CD14-positive monocyte (primary cell): ENCODE results near the gene TMCC3. TPM values are rescaled to one million over a fixed set of nuclear protein-coding genes. Genes with fewer than 3 reads are reported as not detected.

Experiments
- DNase-seq, 3 donors: peaks; one replicate each; pipeline ENCODE4 v3.0.0-alpha.2; 2011 to 2022
- H2AFZ ChIP-seq: 2 replicates; pipeline ENCODE4 v1.6.0; 2012; ENCODE audit warnings: mild to moderate bottlenecking, low read depth, low read length, inconsistent platforms; ENCODE audit not compliant: insufficient read depth, poor library complexity, severe bottlenecking
- H3K27ac ChIP-seq, 2 donors: 1 replicate in 1 of 2; 2 replicates in 1 of 2; pipeline ENCODE4 v1.5.1; 2012 to 2013; ENCODE audit warnings: low read length in 2 of 2, control low read depth in 1 of 2, inconsistent platforms in 1 of 2, low read depth in 1 of 2, mild to moderate bottlenecking in 1 of 2
- H3K27me3 ChIP-seq, 2 donors: one replicate each; pipeline versions ENCODE4 v1.6.0 to v1.6.1; 2011 to 2013; ENCODE audit warnings: low read length in 2 of 2; ENCODE audit not compliant: control insufficient read depth in 2 of 2, insufficient read depth in 2 of 2
- H3K36me3 ChIP-seq, 2 donors: replicated peaks in 1 of 2; 1 replicate in 1 of 2; 2 replicates in 1 of 2; pipeline versions ENCODE4 v1.5.1 to v1.6.1; 2012 to 2013; ENCODE audit warnings: low read length in 2 of 2, control low read depth in 1 of 2, inconsistent platforms in 1 of 2, mild to moderate bottlenecking in 1 of 2; ENCODE audit not compliant: insufficient read depth in 2 of 2, control insufficient read depth in 1 of 2
- H3K4me1 ChIP-seq, 2 donors: 1 replicate in 1 of 2; 2 replicates in 1 of 2; pipeline versions ENCODE4 v1.5.1 to v1.6.1; 2012 to 2013; ENCODE audit warnings: low read length in 2 of 2, control low read depth in 1 of 2, inconsistent platforms in 1 of 2, mild to moderate bottlenecking in 1 of 2, moderate library complexity in 1 of 2; ENCODE audit not compliant: insufficient read depth in 2 of 2, control insufficient read depth in 1 of 2
- H3K4me2 ChIP-seq: replicated peaks from 2 replicates; pipeline ENCODE3; 2012; ENCODE audit warnings: low read length, moderate library complexity, mild to moderate bottlenecking; ENCODE audit not compliant: poor library complexity, severe bottlenecking; ENCODE audit errors: extremely low read depth
- H3K4me3 ChIP-seq, 3 experiments: fragments of 200-600 bp in 1 of 3; sonication (generic) in 1 of 3; replicated peaks in 1 of 3; 1 replicate in 2 of 3; 2 replicates in 1 of 3; pipeline ENCODE4 v1.5.1; 2011 to 2013; ENCODE audit warnings: low read length in 3 of 3, mild to moderate bottlenecking in 3 of 3, control low read depth in 2 of 3, low read depth in 2 of 3, inconsistent platforms in 1 of 3, moderate library complexity in 1 of 3
- H3K79me2 ChIP-seq: 2 replicates; pipeline ENCODE4 v1.6.0; 2012; ENCODE audit warnings: mild to moderate bottlenecking, control low read depth, inconsistent platforms, low read length, moderate library complexity; ENCODE audit not compliant: insufficient read depth
- H3K9ac ChIP-seq: 2 replicates; pipeline ENCODE4 v1.6.0; 2017; ENCODE audit warnings: low read length, mild to moderate bottlenecking; ENCODE audit not compliant: insufficient read depth, poor library complexity, severe bottlenecking
- H3K9me3 ChIP-seq, 2 donors: replicated peaks in 1 of 2; 1 replicate in 1 of 2; 2 replicates in 1 of 2; pipeline versions ENCODE4 v1.5.1 to v1.6.1; 2012 to 2013; ENCODE audit warnings: low read length in 2 of 2, control low read depth in 1 of 2; ENCODE audit not compliant: control insufficient read depth in 1 of 2, insufficient read depth in 1 of 2
- H4K20me1 ChIP-seq: 2 replicates; pipeline ENCODE4 v1.6.0; 2012; ENCODE audit warnings: mild to moderate bottlenecking, low read length, control low read depth, moderate library complexity; ENCODE audit not compliant: insufficient read depth
- H3K27ac Mint-ChIP-seq, 7 donors: one replicate each; pipeline ENCODE4 v1.8.0; 2020; ENCODE audit warnings: mild to moderate bottlenecking in 7 of 7, mixed read lengths in 7 of 7, moderate library complexity in 6 of 7, inconsistent platforms in 2 of 7
- H3K27me3 Mint-ChIP-seq, 3 donors: one replicate each; pipeline ENCODE4 v1.8.0; 2021 to 2022; ENCODE audit warnings: low read depth in 3 of 3, mild to moderate bottlenecking in 3 of 3, mixed read lengths in 3 of 3, moderate library complexity in 3 of 3, inconsistent platforms in 1 of 3
- H3K36me3 Mint-ChIP-seq, 2 donors: one replicate each; pipeline ENCODE4 v1.8.0; 2020; ENCODE audit warnings: mixed read lengths in 2 of 2, inconsistent platforms in 1 of 2, mild to moderate bottlenecking in 1 of 2
- H3K4me1 Mint-ChIP-seq: one replicate; pipeline ENCODE4 v1.8.0; 2020; ENCODE audit warnings: mild to moderate bottlenecking, mixed read lengths
- H3K4me3 Mint-ChIP-seq, 2 donors: one replicate each; pipeline ENCODE4 v1.8.0; 2020; ENCODE audit warnings: mild to moderate bottlenecking in 2 of 2, mixed read lengths in 2 of 2, moderate library complexity in 1 of 2
- H3K9me3 Mint-ChIP-seq, 7 donors: one replicate each; pipeline ENCODE4 v1.8.0; 2020 to 2022; ENCODE audit warnings: mixed read lengths in 7 of 7, mild to moderate bottlenecking in 6 of 7, moderate library complexity in 6 of 7, inconsistent platforms in 2 of 7
- WGBS: methylation state at CpG from one replicate; pipeline ENCODE4 v1.1.5; 2013; ENCODE audit warnings: missing lambda C conversion rate; ENCODE audit not compliant: insufficient coverage; 5-methylcytosine and 5-hydroxymethylcytosine counted together
- intact Hi-C, 2 donors: fragments of 100-400 bp; cut with micrococcal nuclease; formaldehyde crosslinking; loops; one replicate each; pipeline versions ENCODE4 v1.15.0 to v1.15.1; 2023
- polyA plus RNA-seq, 3 donors: library from polyadenylated mRNA; depleted of rRNA in 1 of 3; unstranded in 2 of 3; stranded (reverse) in 1 of 3; fragments of 300-500 nt in 2 of 3; fragments of >200 nt in 1 of 3; fragmentation: Illumina TruSeq in 2 of 3; gene quantifications; 1 replicate in 2 of 3; 2 replicates in 1 of 3; pipeline ENCODE4 v1.2.3, GENCODE V29; 2012 to 2021
- TF ChIP-seq, protein P1 (sequence below): fragments of 200-600 bp; IDR thresholded peaks from one replicate; pipeline ENCODE4 v1.8.0; 2022; ENCODE audit warnings: antibody characterized with exemption, mild to moderate bottlenecking

TMCC3 gene
- polyA plus RNA-seq, 3 donors = 3.4 to 14.7 (median 7.1) TPM

- peak overlapping the region; percentile 47 for H2AFZ ChIP-seq
- 59% methylated on average over 4 of the region's 7 CpGs for WGBS
- H3K27me3 Mint-ChIP-seq = no peaks in the 10 kb centered on the region
- no peaks in the 10 kb centered on the region for H3K27me3 ChIP-seq
- peaks cover 2% of the 10 kb centered on the region for H3K4me1 Mint-ChIP-seq
- H3K27ac Mint-ChIP-seq = no peak overlapping the region
- H3K36me3 Mint-ChIP-seq = no peaks in the 10 kb centered on the region
- no peaks in the 10 kb centered on the region for H3K9me3 ChIP-seq
- peak; percentile 65 to 86 (median 70) for DNase-seq
- H3K79me2 ChIP-seq = no peaks in the 10 kb centered on the region
- peaks cover 0 to 3% (median 0%) of the 10 kb centered on the region in 7 donors for H3K9me3 Mint-ChIP-seq
- intact Hi-C loops = no loop called here
- H3K36me3 ChIP-seq = no peaks in the 10 kb centered on the region
- H3K9ac ChIP-seq = no peak overlapping the region
- H3K4me2 ChIP-seq = peak overlapping the region; percentile 57
- no peaks in the 10 kb centered on the region for H4K20me1 ChIP-seq
- H3K4me3 ChIP-seq = peak overlapping the region in 1 of 3 experiments; percentile 18
- H3K4me3 Mint-ChIP-seq = no peak overlapping the region
- TF ChIP-seq, protein P1, sequence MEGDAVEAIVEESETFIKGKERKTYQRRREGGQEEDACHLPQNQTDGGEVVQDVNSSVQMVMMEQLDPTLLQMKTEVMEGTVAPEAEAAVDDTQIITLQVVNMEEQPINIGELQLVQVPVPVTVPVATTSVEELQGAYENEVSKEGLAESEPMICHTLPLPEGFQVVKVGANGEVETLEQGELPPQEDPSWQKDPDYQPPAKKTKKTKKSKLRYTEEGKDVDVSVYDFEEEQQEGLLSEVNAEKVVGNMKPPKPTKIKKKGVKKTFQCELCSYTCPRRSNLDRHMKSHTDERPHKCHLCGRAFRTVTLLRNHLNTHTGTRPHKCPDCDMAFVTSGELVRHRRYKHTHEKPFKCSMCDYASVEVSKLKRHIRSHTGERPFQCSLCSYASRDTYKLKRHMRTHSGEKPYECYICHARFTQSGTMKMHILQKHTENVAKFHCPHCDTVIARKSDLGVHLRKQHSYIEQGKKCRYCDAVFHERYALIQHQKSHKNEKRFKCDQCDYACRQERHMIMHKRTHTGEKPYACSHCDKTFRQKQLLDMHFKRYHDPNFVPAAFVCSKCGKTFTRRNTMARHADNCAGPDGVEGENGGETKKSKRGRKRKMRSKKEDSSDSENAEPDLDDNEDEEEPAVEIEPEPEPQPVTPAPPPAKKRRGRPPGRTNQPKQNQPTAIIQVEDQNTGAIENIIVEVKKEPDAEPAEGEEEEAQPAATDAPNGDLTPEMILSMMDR = no peak
- peak overlapping the region; percentile 23 to 72 for H3K27ac ChIP-seq
- peaks cover 25 to 29% of the 10 kb centered on the region in 2 donors for H3K4me1 ChIP-seq
Measured at GRCh38 chr12:94689002-94689645, 38.8 kb upstream of the TMCC3 start.

- H3K27ac ChIP-seq = no peak overlapping the region
- no peak overlapping the region for H2AFZ ChIP-seq
- no peak overlapping the region for H3K4me3 ChIP-seq
- no peaks in the 10 kb centered on the region for H4K20me1 ChIP-seq
- peaks cover 29 to 30% of the 10 kb centered on the region in 2 donors for H3K4me1 ChIP-seq
- DNase-seq = no peak
- WGBS = 97% methylated on average over 6 of the region's 6 CpGs
- Mint-ChIP-seq H3K4me1 (peaks cover 6% of the 10 kb centered on the region), H3K27me3 (no peaks in the 10 kb centered on the region), H3K27ac (no peak overlapping the region), H3K9me3 (peaks cover 0 to 3% (median 0%) of the 10 kb centered on the region in 7 donors), H3K36me3 (no peaks in the 10 kb centered on the region), H3K4me3 (no peak overlapping the region)
- no peak overlapping the region for H3K4me2 ChIP-seq
- no peaks in the 10 kb centered on the region for H3K27me3 ChIP-seq
- TF ChIP-seq, protein P1 = no peak
- H3K9ac ChIP-seq = no peak overlapping the region
- H3K9me3 ChIP-seq = no peaks in the 10 kb centered on the region
- intact Hi-C loops = no loop called here
- no peaks in the 10 kb centered on the region for H3K79me2 ChIP-seq
- no peaks in the 10 kb centered on the region for H3K36me3 ChIP-seq
Measured at GRCh38 chr12:94687891-94688290, 37.5 kb upstream of the TMCC3 start.
